Sigmoid colon (tissue), 7 donors: ENCODE results near the gene PACS1. TPM values are rescaled to one million over a fixed set of nuclear protein-coding genes. Genes with fewer than 3 reads are reported as not detected.

ENCODE experiments used
- DNase-seq: peaks from one replicate; pipeline ENCODE4 v3.0.0-alpha.2; 2019
- H3K27ac ChIP-seq, 4 donors: fragments of 200-600 bp; sonication (generic); one replicate each; pipeline ENCODE4 v1.5.1; 2016 to 2019; ENCODE audit warnings: mild to moderate bottlenecking in 1 of 4
- H3K27me3 ChIP-seq, 3 donors: fragments of 200-600 bp; sonication (generic); one replicate each; pipeline ENCODE4 v1.5.1; 2019; ENCODE audit warnings: mild to moderate bottlenecking in 1 of 3
- H3K36me3 ChIP-seq, 4 donors: fragments of 200-600 bp; sonication (generic); one replicate each; pipeline ENCODE4 v1.5.1; 2016 to 2019
- H3K4me1 ChIP-seq, 4 donors: fragments of 200-600 bp; sonication (generic); one replicate each; pipeline ENCODE4 v1.5.1; 2017 to 2019
- H3K4me3 ChIP-seq, 4 donors: fragments of 200-600 bp; sonication (generic); one replicate each; pipeline ENCODE4 v1.5.1; 2017 to 2019; ENCODE audit warnings: mild to moderate bottlenecking in 2 of 4, moderate library complexity in 1 of 4
- H3K9me3 ChIP-seq, 4 donors: fragments of 200-600 bp in 3 of 4; sonication (generic) in 3 of 4; one replicate each; pipeline versions ENCODE4 v1.5.1 to v1.6.1; 2013 to 2019
- EP300 ChIP-seq, 4 donors: sonication (generic); formaldehyde crosslinking; IDR thresholded peaks; one replicate each; pipeline ENCODE4 v1.6.1; 2017; ENCODE audit warnings: antibody characterized with exemption in 4 of 4
- POLR2A ChIP-seq, 2 donors: fragments of 450-650 bp; IDR thresholded peaks; one replicate each; pipeline ENCODE4 v1.6.1; 2016; ENCODE audit warnings: antibody characterized with exemption in 2 of 2, mild to moderate bottlenecking in 2 of 2, moderate library complexity in 2 of 2
- POLR2AphosphoS5 ChIP-seq, 4 donors: sonication (generic); formaldehyde crosslinking; IDR thresholded peaks; one replicate each; pipeline ENCODE4 v1.6.1; 2017; ENCODE audit warnings: antibody characterized with exemption in 4 of 4
- WGBS, 2 donors: extraction: QIAGEN DNeasy Blood & Tissue Kit; methylation state at CpG; one replicate each; pipeline ENCODE4 v1.1.7; 2013; 5-methylcytosine and 5-hydroxymethylcytosine counted together
- intact Hi-C: fragments of 100-400 bp; cut with DNase I; formaldehyde crosslinking; loops from one replicate; pipeline ENCODE4 v1.15.1; 2023
- polyA plus RNA-seq, 3 donors: library from polyadenylated mRNA; stranded (reverse); fragments of 200-250 nt; gene quantifications; one replicate each; pipeline ENCODE4 v1.2.3, GENCODE V29; 2013
- total RNA-seq, 4 donors: library from RNA; depleted of rRNA; stranded (reverse); fragments of >200 nt; gene quantifications; one replicate each; pipeline ENCODE4 v1.1.0, GENCODE V29; 2016
- TF ChIP-seq, protein P1 (sequence below), 4 experiments: fragments of 450-650 bp in 3 of 4; fragments of 200-600 bp in 1 of 4; IDR thresholded peaks; one replicate each; pipeline ENCODE4 v1.5.1; 2016 to 2019; ENCODE audit warnings: antibody characterized with exemption in 4 of 4, mild to moderate bottlenecking in 3 of 4, moderate library complexity in 2 of 4
- donor health status: healthy with polysubstance abuse.
- donor health status: Bipolar disorder and iron deficiency.
- donor health status: healthy.

Gene PACS1
- total and polyA plus RNA-seq, 7 donors: 2.1 to 75.9 (median 22.8) TPM

DNA sequence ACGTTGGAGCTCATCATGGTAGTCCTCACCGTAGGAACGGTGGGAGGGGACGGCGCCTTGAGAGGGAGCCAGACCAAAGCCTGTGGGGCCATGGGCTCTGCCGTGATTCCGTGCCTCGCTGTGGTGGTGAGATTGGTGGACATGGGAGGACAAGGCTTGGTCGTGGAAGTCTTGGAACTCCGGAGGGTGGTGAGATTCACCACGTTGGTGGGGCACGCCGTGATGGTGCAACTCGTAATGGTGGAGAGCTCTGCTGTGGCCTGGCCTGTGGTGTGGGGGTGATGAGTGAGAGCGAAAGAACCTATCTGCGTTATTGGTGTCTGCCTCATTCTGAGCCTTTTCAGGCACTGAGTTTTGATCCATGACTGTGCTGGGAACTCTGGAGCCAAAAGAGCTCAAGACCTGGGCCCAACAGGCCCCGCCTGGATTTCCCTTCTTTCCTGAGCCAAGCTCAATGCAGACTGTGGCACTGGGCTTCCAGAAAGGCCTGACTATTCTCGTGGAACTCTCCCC, 44.0 kb upstream of the PACS1 start, which contains the start of gene CATSPER1:
CATSPER1 (minus strand) TSS at position 463 of the 513 bp plus-strand sequence; CDS start at position 363, 100 bp downstream.
- intact Hi-C loops: no loop called here
- Histone ChIP-seq H3K27me3 (no peaks in the 10 kb centered on the region), H3K27ac (no peak within 1 kb of the TSS), H3K4me1 (peaks cover 0 to 9% (median 9%) of the 10 kb centered on the region in 4 donors), H3K9me3 (no peaks in the 10 kb centered on the region), H3K36me3 (no peaks in the 10 kb centered on the region), H3K4me3 (no peak within 1 kb of the TSS)
- DNase-seq: no peak
- 88 to 91% methylated on average over 18 of the region's 18 CpGs for WGBS, 2 donors
- no peak for TF ChIP-seq POLR2AphosphoS5 (IDR thresholded peaks at IDR 0.05)
- TF ChIP-seq, protein P1, sequence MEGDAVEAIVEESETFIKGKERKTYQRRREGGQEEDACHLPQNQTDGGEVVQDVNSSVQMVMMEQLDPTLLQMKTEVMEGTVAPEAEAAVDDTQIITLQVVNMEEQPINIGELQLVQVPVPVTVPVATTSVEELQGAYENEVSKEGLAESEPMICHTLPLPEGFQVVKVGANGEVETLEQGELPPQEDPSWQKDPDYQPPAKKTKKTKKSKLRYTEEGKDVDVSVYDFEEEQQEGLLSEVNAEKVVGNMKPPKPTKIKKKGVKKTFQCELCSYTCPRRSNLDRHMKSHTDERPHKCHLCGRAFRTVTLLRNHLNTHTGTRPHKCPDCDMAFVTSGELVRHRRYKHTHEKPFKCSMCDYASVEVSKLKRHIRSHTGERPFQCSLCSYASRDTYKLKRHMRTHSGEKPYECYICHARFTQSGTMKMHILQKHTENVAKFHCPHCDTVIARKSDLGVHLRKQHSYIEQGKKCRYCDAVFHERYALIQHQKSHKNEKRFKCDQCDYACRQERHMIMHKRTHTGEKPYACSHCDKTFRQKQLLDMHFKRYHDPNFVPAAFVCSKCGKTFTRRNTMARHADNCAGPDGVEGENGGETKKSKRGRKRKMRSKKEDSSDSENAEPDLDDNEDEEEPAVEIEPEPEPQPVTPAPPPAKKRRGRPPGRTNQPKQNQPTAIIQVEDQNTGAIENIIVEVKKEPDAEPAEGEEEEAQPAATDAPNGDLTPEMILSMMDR (IDR thresholded peaks at IDR 0.05): no peak
- no peak for TF ChIP-seq EP300 (IDR thresholded peaks at IDR 0.05)
- no peak for TF ChIP-seq POLR2A (IDR thresholded peaks at IDR 0.05)

DNA sequence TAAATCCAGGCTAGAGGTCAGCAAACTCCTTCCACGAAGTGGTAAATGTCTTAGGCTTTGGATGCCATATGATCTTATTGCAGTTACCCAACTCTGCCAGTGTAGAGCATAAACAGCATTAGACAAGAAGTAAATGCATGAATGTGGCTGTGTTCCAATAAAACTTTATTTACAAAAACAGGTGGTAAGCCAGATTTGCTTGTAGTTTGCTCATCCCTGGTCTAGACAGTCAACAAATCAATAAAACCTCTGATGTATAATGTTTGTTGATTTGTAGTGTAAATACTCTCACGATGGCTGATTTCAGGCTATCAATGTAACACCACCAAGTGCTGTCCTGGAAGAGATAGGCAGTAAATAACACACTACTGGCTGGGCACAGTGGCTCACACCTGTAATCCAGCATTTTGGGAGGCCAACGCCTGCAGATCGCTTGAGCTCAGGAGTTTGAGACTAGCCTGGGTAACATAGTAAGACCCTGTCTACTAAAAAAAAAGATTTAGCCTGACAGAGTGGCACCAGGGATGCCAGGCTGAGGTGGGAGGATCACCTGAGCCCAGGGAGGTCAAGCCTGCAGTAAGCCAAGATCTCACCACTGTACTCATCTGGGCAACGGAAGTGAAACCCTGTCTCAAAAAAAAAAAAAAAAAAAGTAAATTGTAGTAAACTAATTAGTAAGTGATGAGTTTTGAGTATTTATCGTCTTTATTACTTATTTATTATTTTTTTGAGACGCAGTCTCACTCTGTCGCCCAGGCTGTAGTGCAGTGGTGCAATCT, 36.9 kb upstream of the PACS1 start:
- Histone ChIP-seq H3K36me3 (no peaks in the 10 kb centered on the region), H3K9me3 (no peaks in the 10 kb centered on the region), H3K4me1 (no peaks in the 10 kb centered on the region), H3K4me3 (no peak overlapping the region), H3K27ac (no peak overlapping the region), H3K27me3 (no peaks in the 10 kb centered on the region)
- intact Hi-C loops: no loop called here
- 76 to 83% methylated on average over 8 of the region's 8 CpGs for WGBS, 2 donors
- DNase-seq: no peak
- TF ChIP-seq, protein P1 (IDR thresholded peaks at IDR 0.05): no peak
- TF ChIP-seq EP300 (IDR thresholded peaks at IDR 0.05): no peak
- TF ChIP-seq POLR2AphosphoS5 (IDR thresholded peaks at IDR 0.05): no peak
- TF ChIP-seq POLR2A (IDR thresholded peaks at IDR 0.05): no peak

DNA sequence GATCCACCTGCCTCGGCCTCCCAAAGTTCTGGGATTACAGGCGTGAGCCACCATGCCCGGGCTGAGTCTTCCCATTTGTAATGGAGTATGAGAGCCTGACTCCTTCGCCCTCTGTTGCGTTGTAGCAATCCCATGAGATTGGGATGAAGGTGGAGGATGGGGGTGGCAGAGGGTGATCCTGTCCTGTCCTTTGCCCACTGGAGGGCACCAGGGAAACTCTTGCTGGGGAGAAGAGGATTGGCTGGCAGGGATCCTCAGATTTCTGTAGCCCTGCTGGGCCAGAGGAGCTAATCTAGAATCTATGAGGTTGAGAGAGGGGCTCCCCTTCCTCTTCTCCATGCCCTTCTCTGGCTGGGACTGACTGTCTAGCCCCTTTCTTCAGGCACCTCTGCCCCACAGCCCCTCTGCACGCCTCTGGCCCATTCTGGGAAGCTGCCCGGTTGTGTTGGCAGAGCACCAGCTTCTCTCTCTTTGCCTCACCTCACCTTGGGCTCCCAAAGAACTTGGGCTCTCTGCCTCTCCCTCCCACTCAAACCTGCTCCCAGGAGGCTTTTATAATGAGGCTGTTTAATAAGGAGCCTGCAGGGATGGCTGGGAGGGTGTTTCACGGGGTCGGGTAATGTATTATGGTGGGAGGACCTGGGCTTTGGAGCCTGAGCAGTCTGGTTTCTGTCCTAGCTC, 34.3 kb upstream of the PACS1 start:
- no peak overlapping the region for H3K27ac ChIP-seq
- 70 to 84% methylated on average over 9 of the region's 9 CpGs for WGBS, 2 donors
- no peak overlapping the region for H3K4me3 ChIP-seq
- H3K4me1 ChIP-seq: no peaks in the 10 kb centered on the region
- no peaks in the 10 kb centered on the region for H3K27me3 ChIP-seq
- H3K36me3 ChIP-seq: no peaks in the 10 kb centered on the region
- intact Hi-C loops: no loop called here
- H3K9me3 ChIP-seq: no peaks in the 10 kb centered on the region
- TF ChIP-seq, protein P1 (IDR thresholded peaks at IDR 0.05): no peak
- TF ChIP-seq EP300 (IDR thresholded peaks at IDR 0.05): no peak
- TF ChIP-seq POLR2A (IDR thresholded peaks at IDR 0.05): no peak
- DNase-seq: no peak

DNA sequence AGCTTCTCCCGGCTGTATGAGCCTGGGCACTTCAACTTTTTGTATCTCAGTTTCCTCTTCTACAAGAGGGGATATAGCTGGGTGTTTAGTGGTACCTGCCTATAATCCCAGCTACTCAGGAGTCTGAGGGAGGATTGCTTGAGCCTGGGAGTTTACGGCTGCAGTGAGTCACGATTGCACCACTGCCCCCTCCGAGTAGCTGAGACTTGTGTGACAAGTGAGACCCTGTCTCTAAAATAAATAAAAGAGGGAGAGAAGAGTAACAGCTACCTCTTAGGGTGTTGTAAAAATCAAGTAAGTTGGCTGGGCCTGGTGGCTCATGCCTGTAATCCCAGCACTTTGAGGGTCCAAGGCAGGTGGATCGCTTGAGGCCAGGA, 33.8 kb upstream of the PACS1 start:
- 72 to 73% methylated on average over 5 of the region's 5 CpGs for WGBS, 2 donors
- intact Hi-C loops: no loop called here
- H3K4me1 ChIP-seq: no peaks in the 10 kb centered on the region
- H3K27ac ChIP-seq: no peak overlapping the region
- no peaks in the 10 kb centered on the region for H3K9me3 ChIP-seq
- TF ChIP-seq, protein P1 (IDR thresholded peaks at IDR 0.05): no peak
- TF ChIP-seq POLR2AphosphoS5 (IDR thresholded peaks at IDR 0.05): no peak
- no peak for TF ChIP-seq EP300 (IDR thresholded peaks at IDR 0.05)
- no peak for TF ChIP-seq POLR2A (IDR thresholded peaks at IDR 0.05)
- DNase-seq: no peak
- no peaks in the 10 kb centered on the region for H3K36me3 ChIP-seq
- no peak overlapping the region for H3K4me3 ChIP-seq
- no peaks in the 10 kb centered on the region for H3K27me3 ChIP-seq
